ENCODE results near the gene GET3.
"Not testable (repeated sequence)": the region's sequence is repeated elsewhere in the genome, so short reads cannot be mapped to it uniquely, and the experiment has no call there.

GET3 gene

DNA sequence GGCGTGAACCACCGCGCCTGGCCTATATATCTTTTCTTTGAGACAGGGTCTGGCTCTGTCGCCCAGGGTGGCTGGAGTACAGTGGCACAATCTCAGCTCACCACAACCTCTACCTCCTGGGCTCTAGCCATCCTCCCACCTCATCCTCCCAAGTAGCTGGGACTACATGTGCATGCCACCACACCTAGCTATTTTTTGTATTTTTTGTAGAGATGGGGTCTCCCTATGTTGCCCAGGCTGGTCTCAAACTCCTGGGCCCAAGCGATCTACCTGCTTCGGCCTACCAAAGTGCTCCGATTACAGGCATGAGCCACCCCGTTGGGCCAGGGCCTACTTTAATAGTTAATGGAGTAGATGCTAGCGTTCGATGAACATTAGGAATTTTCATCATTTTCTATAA, 17.0 kb upstream of the GET3 start:
- DNase-seq: no peak

DNA sequence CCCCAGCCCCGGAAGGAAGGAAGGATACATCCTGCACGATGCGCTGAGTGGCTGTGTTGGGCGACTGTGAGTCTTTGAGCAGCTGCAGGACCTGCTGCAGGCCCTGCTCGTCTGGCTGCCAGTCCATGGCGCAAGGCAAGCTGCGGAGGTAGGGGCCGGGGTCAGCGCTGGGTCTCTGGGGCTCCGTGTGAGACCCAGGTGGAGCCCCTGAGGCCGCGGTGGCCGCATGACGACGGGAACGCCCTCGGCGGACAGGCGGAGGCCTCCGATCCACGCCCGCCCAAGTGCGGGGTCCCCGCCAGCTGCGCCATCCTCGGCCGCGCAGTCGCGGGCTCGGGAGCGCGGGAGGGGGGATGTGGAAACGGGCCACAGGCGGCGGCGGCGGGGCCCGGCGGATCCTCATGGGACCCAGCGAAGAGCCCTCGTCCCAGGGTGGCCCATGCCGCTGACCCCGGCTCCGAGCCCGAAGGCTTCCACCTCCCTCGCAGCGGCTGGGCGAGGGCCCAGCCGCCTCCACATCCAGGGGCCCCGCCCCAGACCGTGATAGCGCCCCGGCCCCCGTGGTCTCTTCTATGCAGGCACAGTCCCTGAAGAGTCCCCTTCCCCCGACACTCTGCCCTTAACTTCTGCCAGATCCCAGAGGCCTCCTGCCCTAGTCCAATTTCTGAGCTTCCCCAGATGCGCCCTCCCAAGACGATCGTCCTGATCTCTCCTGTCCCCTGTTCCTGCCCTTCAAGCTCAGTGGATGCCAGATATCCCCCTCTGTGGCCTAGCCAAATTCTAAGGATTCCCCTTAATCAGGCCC, 16.2 kb upstream of the GET3 start:
- DNase-seq: no peak

DNA sequence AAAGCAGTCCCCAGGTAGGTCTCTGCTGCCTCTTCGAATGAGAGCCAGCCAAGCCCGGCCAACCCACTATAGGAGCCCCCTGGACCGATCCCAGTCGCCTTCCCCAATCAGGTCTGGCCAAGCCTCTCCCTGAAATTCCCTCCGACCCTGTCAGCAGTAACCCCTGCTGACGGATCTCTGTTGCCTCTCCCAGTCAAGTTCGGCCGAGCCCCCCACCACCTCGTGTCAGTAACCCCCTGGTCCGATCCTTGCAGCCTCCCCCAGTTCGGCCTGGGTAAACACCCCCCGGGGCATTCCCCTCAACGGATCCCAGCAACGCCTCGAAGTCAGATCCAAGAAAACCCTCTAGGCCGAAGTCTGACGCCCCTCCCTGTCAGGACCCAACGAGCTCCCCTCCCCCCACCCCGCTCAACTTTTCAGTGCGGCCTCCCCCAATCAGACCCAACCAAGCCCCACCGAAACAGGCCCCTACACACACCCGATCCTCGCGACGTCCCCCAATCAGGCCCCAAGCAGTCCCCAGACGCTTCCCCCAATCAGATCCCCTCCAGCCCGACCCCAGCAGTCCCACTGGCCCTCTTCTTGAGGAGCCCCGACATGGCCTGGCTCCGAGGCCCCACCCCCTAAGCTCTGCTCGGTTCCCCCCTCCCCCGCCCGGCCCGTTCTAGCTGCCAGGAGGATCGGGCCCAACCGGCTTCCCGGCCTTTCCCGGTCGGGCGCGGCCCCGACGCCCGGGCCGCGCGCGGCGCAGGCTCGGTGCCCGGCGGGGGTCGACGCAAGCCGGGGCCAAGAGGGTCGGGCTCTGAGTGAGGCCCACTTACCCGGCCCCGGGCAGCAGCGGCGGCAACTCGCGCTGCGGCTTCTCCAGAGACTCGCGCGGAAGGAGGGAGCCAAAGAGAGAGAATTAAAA, 15.4 kb upstream of the GET3 start:
- DNase-seq: peak; percentile 84

GRCh38 chr19:12722566-12723380, 14.5 kb upstream of the GET3 start:
- DNase-seq: peak; percentile 99

- no peak for DNase-seq
These were observed 14.0 kb upstream of the GET3 start for GRCh38 chr19:12723381-12723640.

- peak; percentile 62 for DNase-seq
These were observed 13.5 kb upstream of the GET3 start, which contains the start of gene TNPO2 for GRCh38 chr19:12723641-12724426. Gene TNPO2, minus strand, starts transcription at chr19:12723932. Its CDS starts 2,955 bp downstream, at chr19:12720977.

GRCh38 chr19:12725612-12726011, 11.7 kb upstream of the GET3 start:
- not testable (repeated sequence) for DNase-seq

DNA sequence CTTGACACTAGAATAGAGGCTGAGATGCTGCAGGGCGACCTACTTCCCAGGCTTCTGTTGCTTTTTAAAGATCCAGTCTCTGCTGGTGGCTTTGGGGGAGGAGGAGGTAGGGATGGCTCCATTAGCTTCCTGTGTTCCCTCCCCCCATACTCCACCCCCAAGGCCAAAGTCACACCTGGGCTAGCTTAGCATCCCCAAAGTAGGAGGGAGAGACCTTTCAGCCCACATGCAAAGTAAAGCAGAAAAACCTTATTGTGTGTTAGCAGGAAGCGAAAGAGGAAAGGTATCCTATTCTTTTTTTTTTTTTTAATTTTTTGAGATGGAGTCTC, 10.3 kb upstream of the GET3 start:
- DNase-seq: no peak

DNA sequence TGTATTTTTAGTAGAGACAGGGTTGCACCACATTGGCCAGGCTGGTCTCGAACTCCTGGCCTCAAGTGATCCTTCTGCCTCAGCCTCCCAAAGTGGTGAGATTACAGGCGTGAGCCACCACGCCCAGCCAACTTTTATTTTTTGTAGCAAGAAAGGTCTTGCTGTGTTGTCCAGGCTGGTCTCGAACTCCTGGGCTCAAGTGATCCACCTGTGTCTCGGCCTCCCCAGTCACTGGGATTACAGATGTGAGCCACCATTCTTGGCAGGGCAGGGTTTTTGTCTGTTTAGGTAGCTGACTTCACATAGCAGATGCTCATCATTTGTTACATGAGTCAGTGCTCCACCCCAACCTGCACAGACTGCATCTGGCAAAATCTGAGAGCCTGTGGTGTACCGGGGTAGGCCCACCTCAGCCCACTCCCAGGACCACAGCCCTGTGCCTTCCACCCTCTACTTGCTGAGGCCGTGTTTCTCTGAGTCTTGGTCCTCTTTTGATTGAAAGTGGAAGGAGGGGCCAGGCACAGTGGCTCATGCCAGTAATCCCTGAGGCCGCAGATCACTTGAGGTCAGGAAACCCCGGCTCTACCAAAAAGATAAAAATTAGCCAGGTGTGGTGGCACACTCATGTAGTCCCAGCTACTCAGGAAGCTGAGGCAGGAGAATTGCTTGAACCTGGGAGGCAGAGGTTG, 9.4 kb upstream of the GET3 start:
- DNase-seq: no peak

DNA sequence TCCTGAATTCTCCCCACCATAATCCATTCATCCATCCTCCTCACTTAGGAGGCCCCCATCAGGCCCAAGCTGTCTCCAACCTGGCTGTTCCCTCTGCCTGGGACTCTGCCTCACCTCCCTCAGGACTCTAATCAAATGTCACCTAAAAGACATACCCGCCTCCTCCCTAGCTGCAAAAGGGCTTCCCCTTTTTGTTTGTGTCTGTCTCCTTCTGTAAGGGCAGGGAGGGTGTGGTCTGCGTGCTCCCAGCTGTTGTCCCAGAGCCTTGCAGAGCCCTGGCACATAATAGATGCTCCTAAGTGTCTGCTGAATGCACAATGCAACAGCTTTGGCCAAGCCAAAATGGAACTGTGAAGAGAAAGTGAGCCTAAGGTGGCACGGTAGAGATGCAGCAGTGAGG, 7.2 kb upstream of the GET3 start:
- DNase-seq: no peak

DNA sequence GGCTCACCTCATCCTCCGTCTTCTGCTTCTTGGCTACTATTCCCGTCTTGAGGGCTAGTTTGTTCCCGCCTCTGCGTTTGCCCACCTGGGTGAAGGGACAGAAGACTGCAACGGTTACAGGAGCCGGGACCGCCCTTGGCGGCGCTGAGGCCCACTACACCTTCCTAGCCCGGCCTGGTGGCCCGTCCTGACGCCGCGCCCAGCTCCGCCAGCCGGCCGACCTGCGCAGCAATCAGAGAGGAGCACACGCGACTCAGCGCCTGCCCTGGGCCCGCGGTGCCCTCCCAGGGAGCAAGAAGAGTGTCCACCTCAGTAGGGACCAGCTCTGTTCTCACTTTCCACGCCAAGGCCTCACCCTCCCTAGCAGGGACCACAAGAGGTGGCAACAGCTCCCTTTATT, 6.0 kb upstream of the GET3 start:
- DNase-seq: no peak

DNA sequence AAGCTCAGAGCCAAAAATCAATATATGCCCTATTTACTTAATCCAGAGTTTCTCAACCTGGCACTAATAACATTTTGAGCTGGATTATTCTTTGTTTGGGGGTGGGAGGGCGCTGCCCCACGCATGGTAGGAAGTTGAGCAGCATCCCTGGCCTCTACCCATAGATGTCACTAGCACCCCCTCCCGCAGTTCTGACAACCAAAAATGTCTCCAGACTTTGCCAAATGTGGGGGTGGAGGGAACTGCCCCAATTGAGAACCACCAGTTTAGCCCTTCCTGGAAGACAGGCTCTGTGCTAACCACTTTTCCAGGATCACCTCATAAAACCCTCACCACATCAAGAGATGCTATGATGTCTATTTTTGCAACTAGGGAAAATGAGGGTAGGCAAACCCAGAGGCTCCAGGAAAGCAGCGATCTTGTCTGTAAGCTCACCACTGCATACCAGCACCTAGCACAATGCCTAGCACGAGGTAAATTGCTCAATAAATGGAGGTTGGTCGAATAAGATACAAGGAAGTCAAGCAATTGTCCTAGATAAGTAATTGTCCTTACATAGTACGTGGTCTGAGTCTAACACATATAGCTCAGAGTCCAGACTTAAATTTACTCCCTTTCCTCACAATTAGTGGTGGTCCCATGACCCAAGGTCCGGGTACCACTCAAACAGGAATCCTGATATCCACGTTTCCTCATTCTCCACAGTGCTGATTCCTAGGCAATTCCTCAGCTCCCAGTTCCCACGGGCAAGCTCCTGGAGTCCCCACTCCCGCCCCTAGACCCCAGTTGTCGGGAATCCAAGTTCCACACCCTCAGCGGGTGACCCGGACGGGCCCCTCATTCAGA, 3.7 kb upstream of the GET3 start:
- peak; percentile 60 for DNase-seq

DNA sequence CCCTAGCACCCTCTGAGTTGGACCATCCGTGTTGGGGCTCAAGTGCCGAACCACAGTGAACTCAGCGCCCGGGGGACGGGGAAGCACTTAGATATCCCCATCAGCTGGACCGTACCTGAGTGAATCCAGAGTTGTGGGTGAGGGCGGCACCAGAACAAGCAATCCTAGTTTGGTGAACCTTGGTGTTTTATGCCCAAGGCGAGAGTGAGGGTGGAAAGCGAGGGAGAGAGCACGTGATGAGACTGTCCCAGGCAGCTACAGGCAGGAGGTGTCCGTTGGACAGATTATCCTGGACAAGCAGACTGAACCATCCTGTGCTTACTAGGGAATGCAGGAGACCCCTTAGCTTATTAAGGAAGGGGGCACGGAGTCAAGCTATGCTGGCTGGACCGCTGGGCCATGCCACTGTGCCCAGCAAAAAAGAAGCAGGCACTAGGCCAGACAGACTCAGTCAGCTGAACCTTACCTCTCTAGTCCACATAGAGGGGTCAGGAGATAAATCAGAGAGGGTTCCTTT, 596 bp downstream of the GET3 start:
- no peak for DNase-seq

GRCh38 chr19:12745166-12745897, 8.0 kb downstream of the GET3 start:
- peak; percentile 18 for DNase-seq

DNA sequence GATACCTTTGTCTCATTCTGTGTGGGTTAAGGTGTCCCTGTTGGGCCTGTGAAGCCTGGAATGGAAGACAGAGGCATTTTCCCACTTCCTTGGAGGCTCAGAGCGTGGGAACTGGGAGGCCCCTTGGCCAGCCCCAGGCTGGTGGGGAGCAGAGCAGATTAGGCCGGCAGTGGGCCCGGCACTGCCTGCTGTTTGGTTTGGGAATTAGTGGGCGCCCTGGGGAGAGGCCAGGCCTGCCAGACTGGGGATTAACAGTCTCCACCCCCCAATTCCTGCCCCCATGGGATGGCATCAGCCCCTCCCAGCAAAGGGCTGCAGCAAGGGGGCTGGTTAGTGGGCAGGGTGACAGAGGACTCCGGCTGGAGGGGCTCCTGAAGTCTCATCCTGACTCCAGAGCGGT, 11.2 kb downstream of the GET3 start:
- no peak for DNase-seq

DNA sequence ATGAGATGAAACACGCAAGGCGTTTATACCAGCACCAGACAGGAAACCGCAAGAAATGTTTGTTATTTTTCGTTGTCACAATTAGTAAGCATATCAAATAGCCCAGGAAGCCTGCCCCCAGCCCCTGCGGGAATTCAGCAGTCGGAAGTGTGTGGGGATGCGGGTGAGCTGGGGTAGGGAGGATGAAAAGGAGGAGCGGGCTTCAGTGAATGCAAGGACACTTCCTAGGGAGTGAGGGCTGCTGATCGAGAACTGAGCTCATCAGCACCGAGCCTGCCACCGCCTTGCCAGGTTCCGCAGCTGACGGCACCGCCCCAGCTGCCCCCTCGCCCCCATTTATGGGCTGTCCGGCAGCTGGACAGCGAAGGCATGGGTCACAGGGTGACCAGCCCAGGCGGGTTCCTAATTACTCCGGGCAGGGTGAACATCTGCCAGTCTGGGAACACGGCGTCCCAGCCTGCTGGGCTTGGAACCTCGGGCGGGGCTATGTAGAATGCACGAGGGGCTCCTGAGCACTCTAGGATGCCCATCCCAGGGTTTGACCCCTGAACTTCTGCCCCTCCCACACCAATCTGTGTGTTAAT, 12.7 kb downstream of the GET3 start:
- DNase-seq: no peak

- no peak for DNase-seq
These were observed 13.6 kb downstream of the GET3 start for GRCh38 chr19:12750851-12751250.

DNA sequence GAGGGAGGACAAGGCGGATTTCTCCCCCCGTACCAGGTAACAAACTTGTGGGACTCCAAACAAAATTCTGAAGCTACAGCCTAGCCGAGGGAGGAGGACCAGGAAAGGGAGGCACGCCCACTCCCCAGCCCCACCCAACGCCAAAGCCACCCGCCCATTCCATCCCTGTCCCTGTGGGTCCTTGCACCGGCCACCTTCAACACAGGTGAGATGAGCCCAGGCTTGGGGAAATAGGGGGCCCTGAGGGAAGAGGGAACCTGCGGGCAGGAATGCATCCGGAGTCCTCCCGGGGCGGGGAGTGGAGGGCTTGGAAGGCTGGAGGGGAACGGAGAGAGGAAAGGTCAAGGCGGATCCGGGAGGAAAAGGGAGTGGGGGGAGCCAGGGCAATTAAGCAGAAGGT, 14.3 kb downstream of the GET3 start, which contains the start of gene BEST2:
Gene BEST2, plus strand, starts transcription at position 157 of the 400 bp plus-strand sequence. CDS start 802 bp downstream, outside the sequence.
- DNase-seq: no peak

GRCh38 chr19:12752056-12752781, 14.9 kb downstream of the GET3 start:
- DNase-seq: no peak

All from fibroblast of skin of right quadriceps (primary cell).